SK-N-MC (cell line): ENCODE data around the gene AHDC1.
A peak's percentile ranks its signal among the peaks of the same experiment; 100 is the strongest.

Experiments used
- DNase-seq: peaks from one replicate; pipeline ENCODE4 v3.0.0-alpha.2; 2011; ENCODE audit warnings: low read depth, low spot score
- H3K27ac ChIP-seq: fragments of 200-600 bp; sonication (generic); 2 replicates; pipeline ENCODE4 v1.5.1; 2016; ENCODE audit warnings: mixed run types
- H3K36me3 ChIP-seq: fragments of 200-600 bp; sonication (generic); 2 replicates; pipeline ENCODE4 v1.6.1; 2017; ENCODE audit warnings: antibody characterized with exemption, low read length, mixed read lengths; ENCODE audit not compliant: insufficient read depth
- H3K4me3 ChIP-seq: fragments of 200-600 bp; sonication (generic); 2 replicates; pipeline ENCODE4 v1.5.1; 2016
- H3K9ac ChIP-seq: fragments of 200-600 bp; sonication (generic); 2 replicates; pipeline ENCODE4 v1.8.0; 2017; ENCODE audit warnings: mixed run types, mixed read lengths; ENCODE audit not compliant: insufficient read length
- H3K9me3 ChIP-seq: fragments of 200-600 bp; sonication (generic); 2 replicates; pipeline ENCODE4 v1.6.1; 2017; ENCODE audit warnings: low read depth, mild to moderate bottlenecking, antibody characterized with exemption, low read length, moderate library complexity, mixed read lengths
- EZH2 ChIP-seq: fragments of 200-600 bp; sonication (generic); IDR thresholded peaks from one replicate; pipeline ENCODE4 v1.6.1; 2017; ENCODE audit warnings: antibody characterized with exemption
- FOXP2 ChIP-seq: optimal IDR thresholded peaks from 2 replicates; pipeline ENCODE3; 2011; ENCODE audit warnings: mild to moderate bottlenecking, moderate library complexity; ENCODE audit not compliant: insufficient read depth; ENCODE audit errors: extremely low read length, control extremely low read depth
- POLR2AphosphoS5 ChIP-seq: IDR thresholded peaks from 2 replicates; pipeline ENCODE4 v1.6.1; 2012; ENCODE audit warnings: mild to moderate bottlenecking, low read depth, low read length, borderline replicate concordance

The AHDC1 gene

DNA sequence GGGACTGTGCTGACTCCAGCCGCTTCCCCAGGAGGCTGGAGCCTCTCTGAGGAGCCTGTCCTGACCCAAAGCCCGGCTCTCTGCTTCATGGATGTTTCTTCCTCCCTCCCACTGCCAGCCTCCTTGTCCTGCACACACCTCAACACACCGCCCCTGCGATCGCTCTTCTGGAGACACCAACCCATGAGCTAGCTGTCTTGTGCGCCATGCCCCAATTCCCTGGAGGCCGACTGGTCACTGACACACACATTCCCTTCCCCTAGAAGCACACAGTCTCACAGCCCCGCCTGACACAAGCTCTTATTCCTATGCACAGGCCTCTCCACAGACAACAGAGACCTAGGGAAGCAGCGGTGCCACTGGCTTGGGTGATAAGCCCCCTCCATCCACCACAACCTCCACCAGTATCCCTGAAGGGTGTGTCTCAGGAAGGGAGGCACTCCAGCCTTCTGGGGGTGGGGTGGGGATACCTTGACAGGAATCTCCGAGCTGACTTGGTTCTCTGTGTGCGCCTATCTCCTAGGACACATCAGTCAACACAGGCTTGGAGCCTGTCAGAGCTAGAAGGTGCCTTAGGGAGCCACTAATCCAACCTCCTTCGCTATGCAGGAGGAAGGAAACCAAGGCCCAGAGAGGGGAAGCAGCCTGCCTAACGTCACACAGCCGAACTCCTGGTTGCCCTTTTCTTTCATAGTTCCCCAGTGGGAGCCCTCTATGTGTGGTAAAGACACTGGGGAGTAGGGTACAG, 31.1 kb downstream of the AHDC1 start:
- no peak overlapping the region for H3K9ac ChIP-seq
- H3K9me3 ChIP-seq = no peaks in the 10 kb centered on the region
- no peak overlapping the region for H3K27ac ChIP-seq
- DNase-seq = no peak
- no peak for TF ChIP-seq FOXP2
- TF ChIP-seq EZH2 = no peak
- TF ChIP-seq POLR2AphosphoS5 = no peak
- no peak overlapping the region for H3K4me3 ChIP-seq
- no peaks in the 10 kb centered on the region for H3K36me3 ChIP-seq

DNA sequence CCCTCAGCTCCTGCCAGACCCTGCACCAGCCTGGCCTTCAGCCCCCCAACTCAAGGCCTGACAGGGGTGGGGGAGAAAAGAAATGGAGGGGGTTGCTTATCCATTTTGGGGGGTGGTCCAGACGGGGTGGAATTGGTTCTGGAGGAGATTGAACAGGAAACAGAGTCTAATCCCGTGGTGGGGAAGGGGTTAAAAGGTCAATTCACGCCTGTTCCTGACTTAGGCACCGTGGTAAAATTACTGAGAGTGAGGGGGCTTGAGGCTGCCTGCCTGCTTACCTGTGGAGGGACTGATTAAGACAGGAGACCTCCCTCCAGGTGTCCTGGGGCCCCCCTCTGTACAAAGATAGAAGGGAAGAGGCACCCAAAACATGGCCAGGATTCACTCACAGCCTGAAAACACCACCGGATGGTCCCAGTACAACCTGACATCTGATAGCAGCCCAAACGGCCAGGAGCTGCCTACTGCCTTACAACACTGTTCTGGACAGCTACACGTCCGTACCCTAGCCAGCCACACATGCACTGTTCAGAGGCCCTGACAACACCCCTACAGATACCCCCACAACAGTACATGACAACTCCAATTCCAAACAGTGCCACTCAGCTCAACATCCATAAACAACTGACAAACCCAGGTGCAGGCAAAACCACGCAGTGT, 31.8 kb downstream of the AHDC1 start:
- no peak for TF ChIP-seq EZH2
- TF ChIP-seq POLR2AphosphoS5 = no peak
- TF ChIP-seq FOXP2 = no peak
- H3K9ac ChIP-seq = no peak overlapping the region
- no peaks in the 10 kb centered on the region for H3K36me3 ChIP-seq
- H3K4me3 ChIP-seq = no peak overlapping the region
- H3K9me3 ChIP-seq = no peaks in the 10 kb centered on the region
- H3K27ac ChIP-seq = no peak overlapping the region
- DNase-seq = no peak

DNA sequence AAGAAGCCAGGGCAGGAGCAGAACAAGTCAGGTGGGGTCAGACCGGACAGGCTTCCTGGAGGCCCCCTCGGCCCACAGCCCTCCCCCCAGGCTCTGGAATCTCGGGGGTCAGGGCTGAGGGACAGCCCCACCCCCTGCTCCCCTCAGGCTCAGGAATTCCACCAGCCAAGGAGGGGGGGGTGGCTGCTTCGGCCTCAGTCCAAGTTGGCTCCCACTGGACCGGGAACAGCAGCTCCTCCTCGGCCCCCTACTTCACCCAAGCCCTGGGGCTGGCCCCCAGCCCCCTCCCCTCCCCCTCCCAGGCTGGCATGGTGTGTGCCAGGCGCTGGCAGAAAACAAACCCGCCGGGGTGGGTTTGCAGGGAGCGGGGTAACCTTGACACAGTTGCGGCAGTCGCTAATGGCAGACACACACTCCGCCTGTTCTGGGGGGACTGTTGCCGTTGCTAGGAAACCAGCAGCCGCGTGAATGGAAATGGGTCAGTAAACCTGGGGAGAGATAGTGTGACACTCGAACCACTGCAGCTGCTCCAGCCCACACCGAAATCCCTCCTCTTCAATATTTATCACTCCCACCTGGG, 32.4 kb downstream of the AHDC1 start:
- no peak for DNase-seq
- H3K27ac ChIP-seq = no peak overlapping the region
- no peak overlapping the region for H3K9ac ChIP-seq
- H3K9me3 ChIP-seq = no peaks in the 10 kb centered on the region
- H3K4me3 ChIP-seq = no peak overlapping the region
- no peak for TF ChIP-seq FOXP2
- TF ChIP-seq EZH2 = no peak
- TF ChIP-seq POLR2AphosphoS5 = no peak
- no peaks in the 10 kb centered on the region for H3K36me3 ChIP-seq

DNA sequence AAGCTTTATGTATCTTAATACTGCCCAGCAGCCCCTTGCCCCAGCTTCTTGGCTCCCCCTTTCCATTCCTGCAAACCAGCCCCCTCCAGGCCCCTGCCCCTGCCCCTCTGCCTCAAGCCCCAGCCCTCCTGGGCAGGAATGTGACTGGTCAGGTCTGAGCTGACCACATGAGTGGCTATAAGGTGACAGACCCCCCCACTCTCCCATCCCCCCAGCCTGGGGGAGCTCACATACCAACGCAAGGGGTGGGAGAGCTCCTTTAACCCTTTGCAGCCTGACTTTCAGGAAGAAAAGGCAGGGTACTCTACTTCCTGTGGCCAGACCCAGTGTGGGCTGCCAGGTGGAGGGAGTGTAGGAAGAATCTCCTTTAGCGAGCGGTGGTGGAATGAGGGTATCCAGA, 33.2 kb downstream of the AHDC1 start:
- peak overlapping the region; percentile 13; the same call in 1 of the 2 replicates for H3K27ac ChIP-seq
- H3K9ac ChIP-seq = no peak overlapping the region
- TF ChIP-seq POLR2AphosphoS5 (no peak), FOXP2 (no peak), EZH2 (no peak)
- no peak overlapping the region for H3K4me3 ChIP-seq
- no peak for DNase-seq
- H3K9me3 ChIP-seq = no peaks in the 10 kb centered on the region
- H3K36me3 ChIP-seq = no peaks in the 10 kb centered on the region

DNA sequence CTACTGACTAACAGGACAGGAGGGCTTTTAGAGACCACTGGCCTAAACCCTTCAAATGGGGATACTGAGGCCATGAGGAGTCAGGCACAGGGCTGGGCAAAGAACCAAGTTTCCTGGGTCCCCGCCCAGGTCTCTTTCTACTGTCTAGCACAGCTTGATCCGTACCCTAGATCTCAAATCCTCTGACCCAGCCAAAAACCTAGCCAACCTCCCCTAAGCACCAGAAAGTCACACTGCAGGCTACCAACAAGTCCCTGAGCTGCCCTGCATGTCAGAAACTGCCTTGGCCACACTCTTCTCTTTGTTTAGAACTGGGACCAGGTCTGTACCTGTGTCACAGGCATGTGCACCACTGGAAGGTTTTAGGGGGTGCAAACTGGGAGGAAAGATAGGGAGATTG, 33.6 kb downstream of the AHDC1 start:
- DNase-seq = no peak
- H3K9me3 ChIP-seq = no peaks in the 10 kb centered on the region
- H3K9ac ChIP-seq = no peak overlapping the region
- H3K27ac ChIP-seq = no peak overlapping the region
- no peaks in the 10 kb centered on the region for H3K36me3 ChIP-seq
- TF ChIP-seq EZH2 (no peak), FOXP2 (no peak), POLR2AphosphoS5 (no peak)
- no peak overlapping the region for H3K4me3 ChIP-seq

DNA sequence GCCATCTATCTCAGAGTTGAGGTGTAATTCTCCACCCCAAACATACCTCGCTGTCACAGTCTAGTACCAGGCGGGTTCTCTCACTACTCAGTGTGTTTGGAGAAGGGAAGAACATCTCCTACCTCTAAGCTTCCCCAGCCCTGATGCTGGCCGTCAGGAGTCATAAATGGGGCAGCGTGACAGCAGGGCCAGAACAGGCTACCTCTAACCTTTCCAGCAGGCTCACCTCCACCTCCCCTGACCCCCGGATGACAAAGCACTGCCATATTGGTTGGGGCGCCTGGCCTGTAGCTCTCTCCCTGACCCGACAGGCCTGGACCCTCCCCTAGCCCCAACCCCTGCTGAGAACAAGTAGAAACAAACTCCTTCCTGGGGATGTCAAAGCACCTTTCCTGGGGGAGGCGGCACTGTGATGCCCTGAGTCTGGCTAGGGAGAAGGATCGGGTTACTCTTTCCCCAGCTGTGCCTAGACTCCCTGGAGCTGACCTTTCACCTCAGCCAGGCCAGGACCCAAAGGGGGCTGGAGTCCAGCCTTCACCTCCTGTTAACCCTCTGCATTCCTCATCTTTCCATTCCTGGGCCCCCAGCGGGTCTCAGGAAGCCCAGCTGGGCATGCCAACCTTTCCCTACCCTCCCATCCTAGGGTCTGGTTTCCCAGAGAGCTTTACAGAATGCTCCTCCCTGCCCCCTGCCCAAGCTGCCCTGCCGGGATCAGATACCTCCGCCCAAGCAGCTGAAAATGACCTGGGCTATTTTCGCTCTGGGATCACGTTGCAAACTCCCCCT, 34.2 kb downstream of the AHDC1 start:
- Histone ChIP-seq H3K36me3 (no peaks in the 10 kb centered on the region), H3K9ac (no peak overlapping the region), H3K9me3 (no peaks in the 10 kb centered on the region), H3K27ac (peak overlapping the region; percentile 8; the same call in 1 of the 2 replicates), H3K4me3 (no peak overlapping the region)
- DNase-seq = no peak
- TF ChIP-seq POLR2AphosphoS5 = no peak
- no peak for TF ChIP-seq EZH2
- no peak for TF ChIP-seq FOXP2

DNA sequence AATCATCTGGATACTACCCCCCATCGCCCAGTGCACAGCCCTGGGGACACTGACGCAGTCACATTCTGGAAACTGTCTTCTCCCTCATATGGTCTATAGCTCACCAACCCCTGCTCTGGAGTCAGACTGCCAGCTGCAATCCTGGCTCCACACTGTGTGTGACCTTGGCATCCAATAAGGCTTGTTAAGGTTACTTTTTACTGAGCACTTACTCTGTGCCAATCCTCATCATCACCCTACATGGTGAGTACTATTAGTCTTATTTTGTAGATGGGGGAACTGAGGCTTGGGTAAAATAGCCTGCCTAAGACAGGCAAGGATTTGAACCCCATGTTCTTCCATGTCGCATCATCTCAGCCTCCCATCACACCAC, 34.9 kb downstream of the AHDC1 start:
- H3K36me3 ChIP-seq = no peaks in the 10 kb centered on the region
- H3K27ac ChIP-seq = peak overlapping the region; percentile 8; the same call in 1 of the 2 replicates
- TF ChIP-seq EZH2 (no peak), FOXP2 (no peak), POLR2AphosphoS5 (no peak)
- no peak for DNase-seq
- peak overlapping the region; percentile 70 for H3K4me3 ChIP-seq
- no peaks in the 10 kb centered on the region for H3K9me3 ChIP-seq
- H3K9ac ChIP-seq = no peak overlapping the region

DNA sequence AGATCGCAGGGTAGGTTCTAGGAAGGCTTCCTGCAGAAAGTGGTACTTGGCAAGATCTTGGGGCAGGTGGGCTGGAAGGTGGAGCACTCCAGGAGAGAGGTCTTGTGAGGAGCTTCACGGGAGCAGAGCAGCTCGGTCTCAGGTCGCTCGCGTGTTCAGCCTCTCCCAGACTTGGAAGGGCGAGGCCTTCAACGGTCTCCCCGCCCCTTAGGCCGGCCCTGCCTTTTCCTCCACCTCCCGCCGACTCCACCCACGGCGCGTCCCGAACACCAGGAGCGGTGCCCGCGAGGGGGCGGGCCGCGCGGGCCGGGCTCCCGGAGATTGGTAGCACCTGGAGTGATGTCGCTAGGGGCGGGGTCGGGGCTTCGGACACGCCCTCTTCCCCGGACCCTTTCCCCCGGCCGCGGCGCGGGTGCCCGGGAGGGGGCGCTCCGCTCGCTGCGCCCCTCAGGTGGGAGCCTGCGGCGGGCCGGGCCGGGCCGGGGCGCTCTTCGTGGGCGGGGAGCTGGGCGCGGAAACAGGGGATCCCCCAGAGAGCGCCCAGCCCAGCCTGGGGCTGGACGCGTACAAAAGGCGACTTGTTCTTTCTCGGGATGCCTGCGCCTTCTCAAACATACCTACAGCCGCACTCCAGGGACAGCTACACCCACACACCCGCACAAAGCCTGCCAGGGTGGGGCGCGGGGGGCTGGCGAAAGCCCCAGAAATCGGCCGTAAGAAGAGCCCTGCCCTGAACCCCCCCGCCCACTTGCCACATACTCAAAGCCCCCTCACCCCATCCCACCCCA, 35.5 kb downstream of the AHDC1 start:
- 0 out of 2 replicates have a peak overlapping the region, but pooled peaks have one; percentile 59 for H3K27ac ChIP-seq
- no peaks in the 10 kb centered on the region for H3K36me3 ChIP-seq
- DNase-seq = peak; percentile 24
- no peaks in the 10 kb centered on the region for H3K9me3 ChIP-seq
- H3K9ac ChIP-seq = peak overlapping the region; percentile 33
- H3K4me3 ChIP-seq = peak overlapping the region; percentile 70
- peak; percentile 19; the same call in 1 of the 2 replicates for TF ChIP-seq POLR2AphosphoS5
- TF ChIP-seq FOXP2 = no peak
